Measurements from ENCODE around the gene DAGLA.

DNA sequence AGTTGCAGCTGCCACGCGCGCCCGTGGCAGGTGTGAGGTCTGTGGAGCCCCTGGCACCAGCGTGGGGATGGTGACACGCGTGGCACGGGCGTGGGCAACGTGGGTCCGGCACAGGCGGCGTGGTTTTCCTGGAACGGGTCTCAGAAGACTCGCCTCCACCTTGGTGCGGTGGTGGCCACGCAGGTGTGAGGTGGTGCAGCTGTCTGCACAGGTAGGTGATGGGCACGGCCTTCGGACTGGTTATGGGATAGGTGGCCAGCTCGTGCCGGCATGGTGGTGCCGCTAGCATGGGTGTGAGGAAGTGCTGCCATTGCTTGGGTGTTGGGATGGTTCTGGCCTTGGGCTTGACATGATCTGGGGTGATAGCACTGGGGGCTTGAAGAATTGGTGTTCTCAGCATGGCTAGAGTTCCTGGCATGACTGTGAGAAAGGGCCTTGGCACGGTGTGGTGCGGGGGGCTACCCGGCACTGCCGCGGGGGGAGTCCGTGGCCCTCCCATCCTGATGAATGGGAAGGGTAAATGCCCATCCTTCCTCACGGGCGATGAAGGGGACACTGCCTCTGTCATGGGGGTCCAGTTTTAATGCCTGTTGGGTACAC lies 531 bp downstream of the DAGLA start:
- no peak for TF ChIP-seq EP300 (IDR thresholded peaks at IDR 0.05)
- no peak for TF ChIP-seq POLR2AphosphoS5 (IDR thresholded peaks at IDR 0.05)
